HG03139 (cell line): ENCODE data around the gene TINCR.

Experiments used
- ATAC-seq: cut with Tn5 transposase; IDR thresholded peaks from one replicate; pipeline ENCODE4 v1.9.1; 2021; ENCODE audit not compliant: unreplicated experiment

The TINCR gene

GRCh38 chr19:5520501-5520900 is 47.3 kb downstream of the TINCR start:
- no peak for ATAC-seq

- no peak for ATAC-seq
Measured at GRCh38 chr19:5519076-5519475, 48.7 kb downstream of the TINCR start.

GRCh38 chr19:5515737-5516136 is 52.0 kb downstream of the TINCR start:
- no peak for ATAC-seq

GRCh38 chr19:5514001-5514400 is 53.8 kb downstream of the TINCR start:
- no peak for ATAC-seq

GRCh38 chr19:5512715-5513114 is 55.0 kb downstream of the TINCR start:
- no peak for ATAC-seq
